ENCODE results near the gene STK17A.
"Not testable (repeated sequence)": the region's sequence is repeated elsewhere in the genome, so short reads cannot be mapped to it uniquely, and the experiment has no call there.

Gene STK17A

DNA sequence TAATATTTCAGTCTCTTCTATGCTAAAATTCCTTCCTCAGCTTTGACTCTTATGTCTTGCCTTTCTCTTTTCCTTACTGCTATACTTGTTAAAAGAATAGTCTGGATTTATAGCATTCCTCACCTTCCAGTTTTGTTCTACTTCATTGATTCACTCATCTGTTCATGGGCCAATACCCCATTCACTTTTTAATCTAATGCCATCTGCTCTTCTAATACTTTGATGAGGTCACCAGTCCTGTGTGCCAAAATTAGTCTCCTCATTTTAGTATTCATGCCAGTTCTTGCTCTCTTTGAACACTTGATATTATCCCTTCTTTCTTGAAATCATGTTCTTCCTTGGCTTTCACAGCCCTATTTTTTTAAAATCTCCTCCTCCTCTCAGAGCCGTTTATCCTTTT is 19.3 kb downstream of the STK17A start:
- DNase-seq: no peak

DNA sequence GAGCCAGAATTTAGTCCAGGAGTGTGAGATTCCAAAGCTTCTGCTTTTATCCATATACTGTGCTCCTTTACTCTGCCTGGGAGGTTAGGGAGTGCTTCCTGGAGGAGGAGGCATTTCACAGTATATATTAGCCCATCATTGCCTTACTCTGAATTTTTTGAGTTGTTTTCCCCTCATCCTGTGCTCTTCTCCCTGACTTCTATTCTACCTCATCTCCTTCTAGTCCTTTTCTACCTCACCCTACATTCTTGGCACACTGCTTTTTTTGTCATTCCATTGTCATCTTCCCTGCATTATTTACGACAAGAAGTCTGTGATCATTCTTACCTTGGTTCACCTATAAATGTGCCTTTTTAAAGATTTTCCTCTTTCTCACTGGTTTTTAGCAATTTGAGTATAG is 21.3 kb downstream of the STK17A start:
- no peak for DNase-seq

DNA sequence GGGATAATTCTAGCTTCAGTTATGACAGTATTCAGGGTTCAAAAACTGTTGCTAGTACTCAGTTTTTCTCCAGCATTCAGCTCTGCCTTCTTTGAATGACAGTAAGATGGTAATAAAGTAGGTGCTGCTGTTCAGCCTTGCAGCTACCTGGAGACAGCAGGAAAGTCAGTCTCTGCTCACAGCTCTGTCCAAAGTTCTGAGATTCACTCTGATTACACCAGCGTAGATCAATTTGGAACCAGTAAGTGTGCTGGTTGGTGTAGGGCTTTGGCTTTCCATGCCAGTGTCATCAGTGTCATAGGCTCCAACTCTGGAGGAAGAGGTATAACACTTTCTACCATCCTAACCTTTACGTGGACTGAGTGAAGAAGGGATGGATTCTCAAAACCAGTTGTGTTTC is 26.2 kb downstream of the STK17A start:
- DNase-seq: no peak

DNA sequence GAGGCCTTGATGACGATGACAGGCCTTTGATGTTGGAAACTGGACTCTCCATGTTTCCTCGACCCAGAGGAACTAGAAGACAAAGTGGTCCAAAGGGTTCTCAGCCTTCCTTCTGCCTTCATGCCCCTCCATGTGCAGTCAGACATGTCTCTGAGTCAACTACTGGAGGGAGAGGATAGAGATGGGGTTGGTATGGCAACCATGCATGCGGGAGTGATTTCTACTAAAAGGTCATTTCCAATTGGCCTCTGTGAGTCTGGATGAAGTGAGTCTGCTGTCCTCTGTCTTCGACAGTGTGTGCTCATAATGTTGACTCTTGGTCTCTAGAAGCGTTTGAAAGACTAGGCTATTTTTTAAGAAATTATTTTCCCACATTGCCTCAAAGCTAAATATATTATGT is 29.2 kb downstream of the STK17A start:
- no peak for DNase-seq

DNA sequence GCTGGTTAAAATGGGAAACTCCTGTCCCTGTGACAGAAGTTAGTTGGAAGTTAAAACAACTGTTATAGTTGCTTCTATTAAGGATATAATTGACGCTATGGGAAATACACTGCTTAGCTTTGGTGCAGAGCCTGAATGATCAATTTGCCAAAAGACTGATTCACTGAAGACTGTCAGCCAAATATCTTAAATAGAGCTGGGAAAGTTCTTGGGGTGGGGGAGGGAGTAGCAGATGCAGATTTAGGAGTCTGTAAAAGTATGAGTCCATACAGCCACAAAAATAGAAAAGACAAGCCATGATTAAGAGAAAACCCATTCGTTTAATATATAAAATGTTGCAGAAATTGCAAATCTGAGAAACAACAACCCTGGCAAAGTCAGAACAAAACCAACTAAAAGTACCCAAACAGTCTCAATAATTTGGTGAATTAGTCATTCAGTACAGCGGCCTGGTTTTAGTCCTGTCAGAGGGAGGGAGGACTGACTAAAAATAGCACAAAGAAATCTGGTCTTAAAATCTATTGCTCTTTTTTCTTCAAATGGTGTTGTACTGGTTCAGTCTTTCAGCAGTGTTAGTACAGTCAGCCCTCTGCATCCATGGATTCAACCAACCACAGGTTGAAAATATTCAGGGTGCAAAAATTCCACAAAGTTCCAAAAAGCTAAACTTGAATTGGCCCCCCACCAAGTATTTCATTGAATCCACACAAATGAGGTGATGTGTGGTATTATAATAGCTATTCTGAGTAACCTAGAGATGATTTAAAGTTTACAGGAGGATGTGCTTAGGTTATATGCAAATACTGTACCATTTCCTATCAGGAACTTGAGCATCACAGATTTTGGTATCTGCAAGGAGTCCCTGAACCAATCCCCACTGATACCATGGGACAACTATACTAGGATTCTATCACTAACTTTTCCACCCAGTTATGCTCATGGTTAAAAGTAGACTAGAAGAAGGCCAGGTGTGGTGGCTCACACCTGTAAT is 30.0 kb downstream of the STK17A start:
- DNase-seq: no peak

DNA sequence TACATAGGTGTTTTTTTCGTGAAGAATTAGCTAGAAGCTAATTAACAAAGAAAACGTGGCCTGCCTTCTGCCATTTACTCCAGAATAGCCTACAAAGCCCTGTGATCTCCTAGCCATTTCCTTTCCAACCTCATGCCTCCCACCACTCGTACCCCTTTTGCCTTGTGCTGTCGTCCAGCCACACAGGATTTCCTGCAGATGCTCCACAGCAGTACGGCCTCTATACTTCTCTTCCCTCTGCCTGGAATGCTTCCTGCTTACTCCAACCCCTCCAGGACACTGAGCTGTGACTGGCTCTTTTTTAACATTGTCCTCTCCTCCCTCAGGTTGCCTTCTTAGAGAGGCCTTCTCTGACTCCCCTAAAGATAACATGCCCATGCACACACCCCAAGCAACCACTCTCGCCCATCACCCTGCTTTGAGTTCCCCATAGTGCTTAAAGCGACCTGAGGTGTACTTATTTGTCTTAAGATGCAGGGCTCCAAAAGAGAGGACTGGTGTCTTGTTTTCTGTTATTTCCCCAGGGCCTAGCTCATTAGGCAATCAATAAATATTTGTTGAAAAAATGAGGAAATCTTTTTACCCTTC is 32.7 kb downstream of the STK17A start:
- DNase-seq: no peak

DNA sequence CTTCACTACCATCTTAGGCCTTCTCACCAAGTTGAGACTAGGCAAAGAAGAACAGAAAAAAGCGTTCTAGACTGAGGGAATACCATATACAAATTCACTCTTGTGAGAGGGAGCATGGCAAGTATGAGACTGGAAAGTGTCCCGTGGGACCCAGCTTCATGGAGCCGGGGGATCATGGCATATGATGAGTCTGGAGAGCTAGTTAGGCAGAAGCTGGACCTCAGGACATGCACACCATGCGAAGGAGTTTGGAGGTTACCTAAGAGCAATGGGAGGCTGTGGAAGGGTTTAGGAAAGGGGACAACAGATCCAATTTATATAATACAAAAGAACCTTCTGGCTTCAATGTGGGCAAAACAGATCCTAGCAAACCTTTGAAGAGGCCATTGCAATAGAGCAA is 34.1 kb downstream of the STK17A start:
- DNase-seq: no peak

DNA sequence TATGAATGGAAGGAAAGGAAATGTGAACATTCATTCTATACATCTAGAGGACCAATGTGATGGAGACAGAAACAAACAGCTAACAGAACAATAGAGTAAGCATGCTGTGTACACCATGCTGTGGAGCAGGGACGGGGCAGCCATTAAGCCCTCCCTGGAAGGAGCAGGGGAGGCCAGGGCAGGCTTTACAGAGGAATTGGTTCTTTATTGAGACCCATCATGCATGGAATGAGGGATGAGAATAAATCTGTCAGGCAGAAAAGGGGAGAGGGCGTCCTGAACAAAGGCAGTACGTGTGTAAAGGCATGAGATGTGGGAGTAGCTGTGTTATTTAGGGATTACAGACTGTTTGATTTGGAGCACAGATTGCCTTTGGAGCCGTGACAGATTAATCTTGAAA is 35.2 kb downstream of the STK17A start:
- no peak for DNase-seq

DNA sequence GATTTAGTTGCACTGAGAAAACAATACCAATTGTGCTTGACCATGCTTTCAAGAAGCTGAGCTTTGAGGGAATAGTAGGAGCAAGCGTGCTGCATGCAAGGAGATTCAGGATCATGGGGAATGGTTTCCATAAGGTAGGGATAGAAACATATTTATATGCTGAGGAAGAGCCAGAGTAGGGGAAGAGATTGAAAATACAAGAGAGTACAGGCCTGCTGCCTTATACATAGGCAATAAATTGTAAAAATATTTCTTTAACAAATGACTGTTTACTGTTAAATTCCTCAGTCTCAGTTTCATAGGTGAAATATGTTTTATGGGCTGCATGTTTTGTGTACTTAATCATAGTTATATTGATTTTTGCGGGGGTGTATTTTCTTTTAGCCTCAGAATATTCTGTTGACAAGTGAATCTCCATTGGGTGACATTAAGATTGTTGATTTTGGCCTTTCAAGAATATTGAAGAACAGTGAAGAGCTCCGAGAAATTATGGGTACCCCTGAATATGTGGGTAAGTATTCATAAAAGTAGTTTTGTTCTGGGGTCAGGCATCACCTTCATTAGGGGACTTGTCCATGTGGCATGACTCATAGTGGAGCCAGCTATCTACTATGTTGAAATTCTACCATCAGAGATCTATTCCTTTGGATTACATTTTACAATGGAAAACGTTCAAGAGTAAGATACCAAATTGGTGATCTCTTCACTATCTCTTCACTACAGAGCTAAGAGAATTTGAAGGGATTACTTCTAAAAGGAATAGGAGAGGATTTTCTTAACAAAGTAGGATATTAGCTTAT is 36.5 kb downstream of the STK17A start:
- no peak for DNase-seq

DNA sequence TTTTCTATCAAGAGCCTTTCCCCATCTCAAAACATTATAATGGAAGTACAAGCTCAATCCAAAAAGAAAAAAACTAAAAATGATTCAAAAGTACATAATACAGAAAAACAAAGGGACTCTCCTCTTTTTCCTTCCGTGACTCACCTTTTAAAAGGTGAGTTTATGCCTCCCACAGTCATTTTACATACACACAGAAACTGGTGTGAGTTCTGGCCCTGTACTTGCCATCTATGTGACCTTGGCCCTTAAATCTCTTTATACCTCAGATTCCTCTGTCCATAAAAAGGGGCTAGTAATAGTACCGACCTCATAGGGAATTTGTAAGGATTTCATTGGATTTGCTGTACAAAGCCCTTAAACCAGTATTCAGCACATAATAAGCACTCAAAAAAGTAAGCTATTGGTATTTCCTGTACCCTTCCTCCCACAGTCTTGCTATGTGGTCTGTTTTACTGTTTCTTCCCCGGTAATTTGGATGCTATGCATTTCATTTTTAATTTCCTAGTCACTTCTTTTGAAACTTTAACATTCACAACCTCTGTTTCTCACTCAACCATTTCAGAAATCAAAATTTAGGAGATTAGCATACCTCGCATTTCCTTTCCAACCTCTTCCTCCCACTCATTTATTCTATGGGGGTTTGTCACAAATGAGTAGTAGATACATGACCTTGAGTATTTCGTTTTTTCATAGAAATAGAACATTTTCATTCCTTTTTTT is 39.0 kb downstream of the STK17A start:
- DNase-seq: no peak

DNA sequence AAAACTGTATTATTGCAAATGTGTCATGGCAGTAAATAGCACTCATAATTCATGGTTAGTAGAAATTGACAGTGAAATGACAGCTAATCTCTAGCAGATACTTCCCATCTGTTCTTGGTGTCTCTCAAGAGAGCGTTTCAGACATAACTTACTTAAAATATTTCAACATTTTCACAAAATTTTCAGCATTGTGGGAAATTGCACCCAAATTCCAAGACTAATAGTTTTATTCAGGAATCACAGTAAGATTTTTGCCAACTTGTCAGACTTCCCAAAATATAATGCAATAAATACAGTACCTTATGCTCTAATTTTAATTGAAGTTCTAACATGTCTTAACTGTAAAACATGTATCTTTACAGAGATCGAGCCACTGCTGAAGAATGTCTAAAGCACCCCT is 41.2 kb downstream of the STK17A start:
- DNase-seq: no peak

DNA sequence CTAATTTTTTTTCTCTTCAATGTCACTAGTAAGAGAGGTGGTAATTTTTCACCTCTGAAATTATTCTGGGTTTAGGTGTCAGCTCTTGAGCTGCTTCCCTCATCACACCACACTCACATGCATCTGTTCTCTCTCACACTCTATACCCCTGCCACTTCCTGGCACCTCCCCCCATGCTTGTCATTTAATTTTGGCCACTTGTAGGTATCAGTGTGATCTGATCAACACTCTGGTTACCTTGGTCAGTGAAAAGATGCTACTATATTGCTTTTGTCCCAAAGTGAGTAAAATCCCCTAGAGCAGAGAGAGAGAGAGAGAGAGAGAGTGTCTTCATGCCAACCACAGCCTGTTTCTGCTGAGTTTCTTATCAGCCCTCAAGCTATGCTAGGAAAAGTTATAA is 42.5 kb downstream of the STK17A start:
- no peak for DNase-seq

DNA sequence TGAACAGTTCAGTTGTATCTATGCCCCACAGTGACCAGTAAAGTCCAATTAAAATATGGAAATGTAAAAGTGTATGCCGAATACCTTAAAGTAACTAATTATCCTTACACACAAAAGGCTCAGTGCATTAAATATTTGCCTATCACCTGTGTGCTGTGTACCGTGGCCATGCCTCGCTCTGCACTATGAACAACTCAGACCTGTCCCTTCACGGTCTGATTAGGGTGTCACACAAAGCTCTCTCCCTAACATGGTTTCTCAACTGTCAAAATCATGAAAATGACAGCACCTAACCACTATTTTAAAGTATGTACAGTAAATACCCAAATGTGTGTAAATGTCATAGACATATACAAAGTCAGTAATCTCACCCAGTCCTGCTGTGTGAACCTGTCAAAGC is 43.1 kb downstream of the STK17A start:
- DNase-seq: no peak

DNA sequence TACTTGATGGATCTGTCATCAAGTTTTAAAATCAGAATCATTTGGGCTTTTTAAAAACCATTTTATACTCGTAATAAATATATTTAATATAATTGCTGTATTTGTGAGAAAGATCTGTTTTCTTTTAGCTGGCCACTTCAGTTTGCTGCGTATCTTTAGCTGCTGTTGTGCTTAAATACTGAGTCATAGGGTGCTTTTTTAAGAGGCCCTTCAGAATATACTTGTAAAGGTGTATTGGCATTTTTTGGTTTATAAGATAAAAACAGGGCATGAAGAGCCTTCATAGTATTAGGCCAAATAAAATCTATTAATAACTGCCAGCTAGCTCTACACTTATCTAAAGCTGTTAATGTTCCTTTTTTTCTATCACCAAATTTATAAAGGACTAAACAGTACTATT is 43.8 kb downstream of the STK17A start:
- no peak for DNase-seq

DNA sequence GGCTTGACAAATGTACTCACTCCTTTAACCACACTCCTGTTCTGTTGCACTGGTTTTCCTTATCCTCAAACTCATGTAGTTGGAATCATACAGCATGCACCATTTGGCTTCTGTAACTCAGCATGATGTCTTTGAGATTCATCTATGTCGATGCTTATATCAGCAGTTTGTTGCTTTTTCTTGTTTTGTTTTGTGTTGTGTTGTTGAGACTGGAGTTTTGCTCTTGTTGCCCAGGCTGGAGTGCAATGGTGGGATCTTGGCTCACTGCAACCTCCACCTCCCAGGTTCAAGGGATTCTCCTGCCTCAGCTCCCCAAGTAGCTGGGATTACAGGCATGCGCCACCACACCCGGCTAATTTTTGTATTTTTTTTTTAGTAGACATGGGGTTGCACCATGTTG is 44.9 kb downstream of the STK17A start:
- DNase-seq: not testable (repeated sequence)

DNA sequence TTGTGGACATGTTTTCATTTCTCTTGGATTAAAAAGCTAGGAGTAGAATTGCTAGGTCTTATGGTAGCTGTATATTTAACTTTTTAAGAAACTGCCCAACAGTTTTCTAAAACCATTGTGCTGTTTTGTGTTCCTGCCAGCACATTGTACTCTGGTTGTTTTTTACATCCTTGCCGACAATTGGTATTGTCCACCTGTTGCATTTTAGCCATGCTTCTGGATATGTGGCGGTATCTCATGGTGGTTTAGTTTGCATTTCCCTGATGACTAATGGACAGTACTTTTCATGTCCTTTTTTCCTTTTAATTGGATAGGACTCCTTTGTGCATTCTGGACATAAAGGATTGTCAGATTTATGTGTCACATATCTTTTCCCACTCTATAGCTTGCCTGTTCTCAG is 45.5 kb downstream of the STK17A start:
- DNase-seq: no peak

DNA sequence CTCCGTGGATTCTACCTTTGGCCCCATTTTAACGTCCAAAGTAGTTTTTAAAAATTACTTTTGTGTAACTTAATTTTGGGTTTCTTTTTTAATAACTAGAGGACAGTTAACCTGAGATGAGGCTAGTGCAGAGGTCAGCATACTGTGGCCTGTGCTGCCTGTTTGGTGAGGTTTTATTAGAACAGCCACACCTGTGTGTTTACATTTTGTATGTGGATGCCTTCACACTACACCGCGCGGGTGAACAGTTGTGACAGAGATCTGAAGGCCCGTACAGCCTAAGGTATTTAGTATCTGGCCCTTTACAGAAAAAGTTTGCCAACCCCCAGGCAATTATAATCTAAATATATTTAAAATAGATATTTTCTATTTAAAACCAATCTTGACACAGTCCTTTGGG is 46.9 kb downstream of the STK17A start:
- no peak for DNase-seq

DNA sequence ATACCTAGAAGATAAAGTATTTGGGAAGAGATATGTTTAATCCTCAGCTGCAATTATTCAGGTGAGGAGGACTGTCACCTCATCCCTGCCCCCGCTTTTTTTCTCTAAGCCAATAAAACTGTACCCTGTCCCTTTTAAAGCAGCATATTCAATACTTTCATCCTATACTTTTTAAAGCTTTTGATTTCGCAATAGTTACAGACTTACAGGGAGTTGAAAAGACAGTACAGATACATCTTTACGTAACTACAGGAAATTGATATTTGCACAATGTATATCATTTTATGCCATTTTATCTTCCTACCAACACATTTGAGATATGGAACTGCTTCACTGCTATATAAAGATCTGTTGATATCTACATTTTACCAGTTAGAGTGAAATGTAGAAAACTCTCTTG is 47.6 kb downstream of the STK17A start:
- DNase-seq: no peak

DNA sequence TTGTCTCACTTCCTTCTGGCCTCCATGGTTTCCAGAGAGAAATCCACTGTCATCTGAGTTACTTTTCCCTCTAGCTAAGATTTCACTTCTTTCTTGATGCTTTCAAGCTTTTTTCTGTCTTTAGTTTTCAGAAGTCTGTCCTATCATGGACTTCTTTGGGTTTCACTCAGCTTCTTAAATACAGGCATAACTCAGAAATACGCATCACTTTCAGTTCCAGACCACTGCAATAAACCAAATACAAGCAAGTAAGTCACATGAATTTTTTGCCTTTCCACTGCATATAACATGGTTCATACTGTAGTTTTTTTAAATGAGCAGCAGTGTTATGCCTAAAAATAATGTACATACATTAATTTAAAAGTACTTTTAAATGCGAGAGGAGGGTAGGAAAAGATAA is 48.7 kb downstream of the STK17A start:
- DNase-seq: no peak

DNA sequence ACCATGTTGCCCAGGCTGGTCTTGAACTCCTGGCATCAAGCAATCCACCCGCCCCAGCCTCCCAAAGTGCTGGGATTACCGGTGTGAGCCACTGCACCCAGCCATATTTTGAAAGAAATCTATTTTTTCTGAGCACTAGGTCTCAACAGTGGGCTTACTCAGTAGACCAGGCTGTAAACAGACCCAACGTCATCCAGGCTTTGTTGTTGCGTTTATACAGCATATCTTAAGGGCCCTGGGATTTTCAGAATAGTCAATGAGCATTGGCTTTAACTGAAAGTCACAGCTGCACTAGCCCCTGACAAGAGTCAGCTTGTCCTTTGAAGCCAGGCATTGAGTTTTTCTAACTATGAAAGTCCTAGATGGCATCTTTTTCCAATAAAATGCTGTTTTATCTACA is 49.8 kb downstream of the STK17A start:
- no peak for DNase-seq

DNA sequence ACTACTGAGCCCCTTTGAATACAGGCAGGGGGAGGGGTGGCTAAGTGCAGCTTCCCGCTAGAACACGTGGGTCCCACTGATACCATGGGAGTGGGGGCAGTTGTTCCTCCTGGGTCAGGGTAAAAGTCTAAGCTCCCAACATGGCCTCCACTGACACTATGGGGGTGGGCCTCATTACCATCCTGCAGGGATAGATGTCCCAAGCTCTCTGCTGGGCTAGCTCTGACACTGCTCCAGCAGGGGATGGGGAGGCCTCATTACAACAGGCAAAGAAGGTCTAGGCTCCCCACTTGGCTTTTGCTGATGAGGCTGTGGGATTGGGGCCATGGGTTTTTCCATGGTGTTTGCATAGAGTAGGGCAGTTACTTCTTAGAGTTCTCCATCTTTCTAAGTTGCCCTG is 51.5 kb downstream of the STK17A start:
- DNase-seq: no peak

DNA sequence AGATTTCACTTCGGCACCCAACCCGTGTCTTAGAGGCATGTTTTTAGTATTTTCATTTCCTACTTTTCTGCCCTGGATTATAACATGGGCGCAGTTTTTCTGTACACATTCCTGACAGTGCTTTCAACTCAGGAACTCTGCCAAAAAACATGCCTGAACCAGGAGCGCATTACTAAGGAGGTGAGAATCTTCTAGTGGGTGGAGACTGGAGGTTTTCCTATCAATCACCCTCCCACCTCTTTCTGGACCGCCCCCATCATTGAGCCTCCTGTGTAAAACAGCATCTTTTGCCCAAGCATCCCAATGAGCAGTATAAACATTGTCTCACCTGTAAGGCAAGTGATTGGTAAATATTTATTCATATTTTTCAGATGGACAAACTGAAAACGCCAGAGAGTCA is 53.2 kb downstream of the STK17A start:
- no peak for DNase-seq
